CD14-positive monocyte (primary cell): ENCODE data around the gene ADAMTS20. TPM values are rescaled to one million over a fixed set of nuclear protein-coding genes. Genes with fewer than 3 reads are reported as not detected.

ENCODE experiments used
- DNase-seq, 3 donors: peaks; one replicate each; pipeline ENCODE4 v3.0.0-alpha.2; 2011 to 2022
- H2AFZ ChIP-seq: 2 replicates; pipeline ENCODE4 v1.6.0; 2012; ENCODE audit warnings: mild to moderate bottlenecking, low read depth, low read length, inconsistent platforms; ENCODE audit not compliant: insufficient read depth, poor library complexity, severe bottlenecking
- H3K27ac ChIP-seq, 2 donors: 1 replicate in 1 of 2; 2 replicates in 1 of 2; pipeline ENCODE4 v1.5.1; 2012 to 2013; ENCODE audit warnings: low read length in 2 of 2, control low read depth in 1 of 2, inconsistent platforms in 1 of 2, low read depth in 1 of 2, mild to moderate bottlenecking in 1 of 2
- H3K27me3 ChIP-seq, 2 donors: one replicate each; pipeline versions ENCODE4 v1.6.0 to v1.6.1; 2011 to 2013; ENCODE audit warnings: low read length in 2 of 2; ENCODE audit not compliant: control insufficient read depth in 2 of 2, insufficient read depth in 2 of 2
- H3K36me3 ChIP-seq, 2 donors: replicated peaks in 1 of 2; 1 replicate in 1 of 2; 2 replicates in 1 of 2; pipeline versions ENCODE4 v1.5.1 to v1.6.1; 2012 to 2013; ENCODE audit warnings: low read length in 2 of 2, control low read depth in 1 of 2, inconsistent platforms in 1 of 2, mild to moderate bottlenecking in 1 of 2; ENCODE audit not compliant: insufficient read depth in 2 of 2, control insufficient read depth in 1 of 2
- H3K4me1 ChIP-seq, 2 donors: 1 replicate in 1 of 2; 2 replicates in 1 of 2; pipeline versions ENCODE4 v1.5.1 to v1.6.1; 2012 to 2013; ENCODE audit warnings: low read length in 2 of 2, control low read depth in 1 of 2, inconsistent platforms in 1 of 2, mild to moderate bottlenecking in 1 of 2, moderate library complexity in 1 of 2; ENCODE audit not compliant: insufficient read depth in 2 of 2, control insufficient read depth in 1 of 2
- H3K4me2 ChIP-seq: replicated peaks from 2 replicates; pipeline ENCODE3; 2012; ENCODE audit warnings: low read length, moderate library complexity, mild to moderate bottlenecking; ENCODE audit not compliant: poor library complexity, severe bottlenecking; ENCODE audit errors: extremely low read depth
- H3K4me3 ChIP-seq, 3 experiments: fragments of 200-600 bp in 1 of 3; sonication (generic) in 1 of 3; replicated peaks in 1 of 3; 1 replicate in 2 of 3; 2 replicates in 1 of 3; pipeline ENCODE4 v1.5.1; 2011 to 2013; ENCODE audit warnings: low read length in 3 of 3, mild to moderate bottlenecking in 3 of 3, control low read depth in 2 of 3, low read depth in 2 of 3, inconsistent platforms in 1 of 3, moderate library complexity in 1 of 3
- H3K79me2 ChIP-seq: 2 replicates; pipeline ENCODE4 v1.6.0; 2012; ENCODE audit warnings: mild to moderate bottlenecking, control low read depth, inconsistent platforms, low read length, moderate library complexity; ENCODE audit not compliant: insufficient read depth
- H3K9ac ChIP-seq: 2 replicates; pipeline ENCODE4 v1.6.0; 2017; ENCODE audit warnings: low read length, mild to moderate bottlenecking; ENCODE audit not compliant: insufficient read depth, poor library complexity, severe bottlenecking
- H3K9me3 ChIP-seq, 2 donors: replicated peaks in 1 of 2; 1 replicate in 1 of 2; 2 replicates in 1 of 2; pipeline versions ENCODE4 v1.5.1 to v1.6.1; 2012 to 2013; ENCODE audit warnings: low read length in 2 of 2, control low read depth in 1 of 2; ENCODE audit not compliant: control insufficient read depth in 1 of 2, insufficient read depth in 1 of 2
- H4K20me1 ChIP-seq: 2 replicates; pipeline ENCODE4 v1.6.0; 2012; ENCODE audit warnings: mild to moderate bottlenecking, low read length, control low read depth, moderate library complexity; ENCODE audit not compliant: insufficient read depth
- H3K27ac Mint-ChIP-seq, 7 donors: one replicate each; pipeline ENCODE4 v1.8.0; 2020; ENCODE audit warnings: mild to moderate bottlenecking in 7 of 7, mixed read lengths in 7 of 7, moderate library complexity in 6 of 7, inconsistent platforms in 2 of 7
- H3K27me3 Mint-ChIP-seq, 3 donors: one replicate each; pipeline ENCODE4 v1.8.0; 2021 to 2022; ENCODE audit warnings: low read depth in 3 of 3, mild to moderate bottlenecking in 3 of 3, mixed read lengths in 3 of 3, moderate library complexity in 3 of 3, inconsistent platforms in 1 of 3
- H3K36me3 Mint-ChIP-seq, 2 donors: one replicate each; pipeline ENCODE4 v1.8.0; 2020; ENCODE audit warnings: mixed read lengths in 2 of 2, inconsistent platforms in 1 of 2, mild to moderate bottlenecking in 1 of 2
- H3K4me1 Mint-ChIP-seq: one replicate; pipeline ENCODE4 v1.8.0; 2020; ENCODE audit warnings: mild to moderate bottlenecking, mixed read lengths
- H3K4me3 Mint-ChIP-seq, 2 donors: one replicate each; pipeline ENCODE4 v1.8.0; 2020; ENCODE audit warnings: mild to moderate bottlenecking in 2 of 2, mixed read lengths in 2 of 2, moderate library complexity in 1 of 2
- H3K9me3 Mint-ChIP-seq, 7 donors: one replicate each; pipeline ENCODE4 v1.8.0; 2020 to 2022; ENCODE audit warnings: mixed read lengths in 7 of 7, mild to moderate bottlenecking in 6 of 7, moderate library complexity in 6 of 7, inconsistent platforms in 2 of 7
- WGBS: methylation state at CpG from one replicate; pipeline ENCODE4 v1.1.5; 2013; ENCODE audit warnings: missing lambda C conversion rate; ENCODE audit not compliant: insufficient coverage; 5-methylcytosine and 5-hydroxymethylcytosine counted together
- intact Hi-C, 2 donors: fragments of 100-400 bp; cut with micrococcal nuclease; formaldehyde crosslinking; loops; one replicate each; pipeline versions ENCODE4 v1.15.0 to v1.15.1; 2023
- polyA plus RNA-seq, 3 donors: library from polyadenylated mRNA; depleted of rRNA in 1 of 3; unstranded in 2 of 3; stranded (reverse) in 1 of 3; fragments of 300-500 nt in 2 of 3; fragments of >200 nt in 1 of 3; fragmentation: Illumina TruSeq in 2 of 3; gene quantifications; 1 replicate in 2 of 3; 2 replicates in 1 of 3; pipeline ENCODE4 v1.2.3, GENCODE V29; 2012 to 2021
- TF ChIP-seq, protein P1 (sequence below): fragments of 200-600 bp; IDR thresholded peaks from one replicate; pipeline ENCODE4 v1.8.0; 2022; ENCODE audit warnings: antibody characterized with exemption, mild to moderate bottlenecking

The ADAMTS20 gene
- polyA plus RNA-seq, 3 donors, result not detected

DNA sequence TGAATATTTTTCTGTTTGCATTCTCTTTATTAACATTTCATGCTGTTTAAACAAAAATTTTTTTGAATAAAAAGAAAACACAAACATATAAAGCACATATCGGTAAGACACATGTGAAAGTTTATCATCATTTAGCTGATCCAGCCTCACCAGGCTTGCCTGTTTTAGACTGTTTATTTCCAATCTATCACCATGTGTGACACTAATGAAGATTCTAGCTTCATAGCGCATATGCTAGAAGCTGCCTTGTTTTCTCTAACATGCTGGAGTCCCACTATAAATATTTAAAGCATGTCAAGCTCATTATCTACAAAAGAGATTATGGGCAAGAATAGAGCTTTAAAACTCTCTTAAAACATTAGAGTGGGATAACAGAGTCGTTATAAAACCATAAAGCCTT is 25.4 kb upstream of the ADAMTS20 start:
- no peak overlapping the region for H2AFZ ChIP-seq
- H3K27ac ChIP-seq, result no peak overlapping the region
- no peak overlapping the region for H3K27ac Mint-ChIP-seq
- H3K27me3 ChIP-seq, result no peaks in the 10 kb centered on the region
- no peaks in the 10 kb centered on the region for H3K36me3 Mint-ChIP-seq
- WGBS, result 80% methylated on average over 1 of the region's 3 CpGs
- H3K9ac ChIP-seq, result no peak overlapping the region
- intact Hi-C loops, result no loop called here
- no peak overlapping the region for H3K4me3 Mint-ChIP-seq
- no peak overlapping the region for H3K4me2 ChIP-seq
- H3K9me3 Mint-ChIP-seq, result peaks cover 3 to 13% (median 9%) of the 10 kb centered on the region in 7 donors
- TF ChIP-seq, protein P1, sequence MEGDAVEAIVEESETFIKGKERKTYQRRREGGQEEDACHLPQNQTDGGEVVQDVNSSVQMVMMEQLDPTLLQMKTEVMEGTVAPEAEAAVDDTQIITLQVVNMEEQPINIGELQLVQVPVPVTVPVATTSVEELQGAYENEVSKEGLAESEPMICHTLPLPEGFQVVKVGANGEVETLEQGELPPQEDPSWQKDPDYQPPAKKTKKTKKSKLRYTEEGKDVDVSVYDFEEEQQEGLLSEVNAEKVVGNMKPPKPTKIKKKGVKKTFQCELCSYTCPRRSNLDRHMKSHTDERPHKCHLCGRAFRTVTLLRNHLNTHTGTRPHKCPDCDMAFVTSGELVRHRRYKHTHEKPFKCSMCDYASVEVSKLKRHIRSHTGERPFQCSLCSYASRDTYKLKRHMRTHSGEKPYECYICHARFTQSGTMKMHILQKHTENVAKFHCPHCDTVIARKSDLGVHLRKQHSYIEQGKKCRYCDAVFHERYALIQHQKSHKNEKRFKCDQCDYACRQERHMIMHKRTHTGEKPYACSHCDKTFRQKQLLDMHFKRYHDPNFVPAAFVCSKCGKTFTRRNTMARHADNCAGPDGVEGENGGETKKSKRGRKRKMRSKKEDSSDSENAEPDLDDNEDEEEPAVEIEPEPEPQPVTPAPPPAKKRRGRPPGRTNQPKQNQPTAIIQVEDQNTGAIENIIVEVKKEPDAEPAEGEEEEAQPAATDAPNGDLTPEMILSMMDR, result no peak
- no peaks in the 10 kb centered on the region for H3K36me3 ChIP-seq
- H3K27me3 Mint-ChIP-seq, result no peaks in the 10 kb centered on the region
- no peaks in the 10 kb centered on the region for H3K4me1 ChIP-seq
- H4K20me1 ChIP-seq, result no peaks in the 10 kb centered on the region
- no peaks in the 10 kb centered on the region for H3K79me2 ChIP-seq
- no peak overlapping the region for H3K4me3 ChIP-seq
- no peaks in the 10 kb centered on the region for H3K4me1 Mint-ChIP-seq
- no peak for DNase-seq
- H3K9me3 ChIP-seq, result peaks cover 0 to 5% of the 10 kb centered on the region in 2 donors

DNA sequence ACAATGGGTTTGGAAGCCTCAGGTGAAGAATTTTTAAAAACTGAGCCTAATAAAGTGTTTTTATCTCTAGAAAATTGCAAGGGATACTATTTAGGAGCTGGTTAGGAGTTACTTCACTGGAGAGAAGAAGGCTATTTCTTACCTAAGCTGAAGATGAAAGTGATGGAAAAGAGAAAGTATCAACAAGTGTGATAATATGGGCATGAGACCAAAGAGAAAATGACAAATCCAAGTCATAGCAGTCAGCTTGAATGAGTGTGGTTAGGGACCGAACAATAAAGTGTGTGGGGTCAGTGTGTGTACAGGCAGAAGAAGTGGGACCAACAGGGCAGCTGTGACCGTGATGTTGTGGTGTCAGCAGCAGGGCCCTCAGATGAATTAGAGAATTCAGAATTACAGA is 24.2 kb upstream of the ADAMTS20 start:
- no peaks in the 10 kb centered on the region for H3K36me3 Mint-ChIP-seq
- Histone ChIP-seq H3K27ac (no peak overlapping the region), H3K4me2 (no peak overlapping the region), H4K20me1 (no peaks in the 10 kb centered on the region), H3K4me3 (no peak overlapping the region), H3K4me1 (no peaks in the 10 kb centered on the region), H2AFZ (no peak overlapping the region), H3K9ac (no peak overlapping the region), H3K79me2 (no peaks in the 10 kb centered on the region), H3K9me3 (peaks cover 0 to 5% of the 10 kb centered on the region in 2 donors), H3K27me3 (no peaks in the 10 kb centered on the region), H3K36me3 (no peaks in the 10 kb centered on the region)
- no peaks in the 10 kb centered on the region for H3K27me3 Mint-ChIP-seq
- no peak overlapping the region for H3K27ac Mint-ChIP-seq
- no peaks in the 10 kb centered on the region for H3K4me1 Mint-ChIP-seq
- TF ChIP-seq, protein P1, result no peak
- DNase-seq, result no peak
- intact Hi-C loops, result no loop called here
- no peak overlapping the region for H3K4me3 Mint-ChIP-seq
- WGBS, result 100% methylated on average over 1 of the region's 2 CpGs
- H3K9me3 Mint-ChIP-seq, result peaks cover 3 to 14% (median 10%) of the 10 kb centered on the region in 7 donors
